ENCODE measurements around the gene GNA15.

GNA15 gene

DNA sequence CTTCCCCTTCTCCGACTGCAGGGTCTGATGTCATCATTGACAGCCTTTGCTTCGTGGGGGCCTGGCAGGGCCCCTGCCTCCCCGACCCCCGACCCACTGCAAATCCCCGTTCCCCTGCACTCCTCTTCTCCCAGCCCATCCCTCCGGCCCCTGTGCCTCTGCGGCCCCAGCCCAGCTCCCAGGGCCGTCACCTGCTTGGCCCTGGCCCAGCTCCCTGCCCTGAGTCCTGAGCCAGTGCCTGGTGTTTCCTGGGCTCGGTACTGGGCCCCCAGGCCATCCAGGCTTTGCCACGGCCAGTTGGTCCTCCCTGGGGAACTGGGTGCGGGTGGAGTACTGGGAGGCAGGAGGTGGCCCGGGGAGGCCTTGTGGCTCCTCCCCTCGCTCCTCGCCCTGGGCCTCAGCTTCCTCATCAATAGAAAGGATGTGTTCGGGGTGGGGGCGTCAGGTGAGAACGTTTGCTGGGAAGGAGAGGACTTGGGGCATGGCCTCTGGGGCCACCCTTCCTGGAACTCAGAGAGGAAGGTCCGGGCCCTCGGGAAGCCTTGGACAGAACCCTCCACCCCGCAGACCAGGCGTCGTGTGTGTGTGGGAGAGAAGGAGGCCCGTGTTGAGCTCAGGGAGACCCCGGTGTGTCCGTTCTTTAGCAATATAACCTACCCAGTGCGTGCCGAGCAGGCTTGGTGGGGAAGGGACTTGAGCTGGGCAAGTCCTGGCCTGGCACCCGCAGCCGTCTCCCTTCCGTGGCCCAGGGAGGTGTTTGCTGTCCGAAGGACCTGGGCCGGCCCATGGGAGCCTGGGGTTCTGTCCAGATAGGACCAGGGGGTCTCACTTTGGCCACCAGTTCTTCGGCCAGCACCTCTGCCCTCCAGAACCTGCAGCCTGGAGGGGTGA is 72.7 kb downstream of the GNA15 start:
- no peak for DNase-seq (ENCODE audit: low spot score)

DNA sequence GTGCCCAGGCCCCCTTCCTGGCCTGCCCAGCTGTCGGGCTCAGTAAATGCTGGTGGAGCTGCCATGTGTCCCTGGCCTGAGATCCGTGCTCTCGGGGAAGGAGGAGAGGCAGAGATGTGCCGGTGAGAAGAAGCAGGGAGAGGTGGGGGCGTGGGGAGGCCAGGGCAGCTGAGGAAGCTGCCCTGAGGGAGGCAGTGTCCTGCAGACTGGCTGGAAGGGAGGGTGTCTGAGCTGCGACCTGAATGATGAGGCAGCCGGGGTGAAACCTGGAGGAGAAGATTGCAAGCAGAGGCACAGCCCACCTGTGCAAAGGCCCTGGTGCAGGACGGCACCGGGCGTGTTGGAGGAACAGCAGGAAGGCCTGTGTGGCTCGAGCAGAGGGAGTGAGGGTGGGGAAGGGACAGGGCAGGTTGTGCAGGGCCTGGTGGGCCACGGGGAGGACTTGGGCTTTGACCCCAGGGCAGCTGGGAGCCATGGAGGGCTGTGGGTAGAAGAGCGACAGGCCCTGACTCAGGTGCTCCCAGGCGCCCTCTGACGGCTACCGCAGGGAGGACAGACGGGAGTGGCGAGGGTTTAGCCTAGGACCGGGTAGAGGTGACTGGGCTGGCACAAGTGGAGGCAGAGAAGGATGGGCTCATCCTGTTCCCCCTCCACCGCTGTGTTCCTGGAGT is 74.6 kb downstream of the GNA15 start:
- peak; percentile 67 for DNase-seq (ENCODE audit: low spot score)

DNA sequence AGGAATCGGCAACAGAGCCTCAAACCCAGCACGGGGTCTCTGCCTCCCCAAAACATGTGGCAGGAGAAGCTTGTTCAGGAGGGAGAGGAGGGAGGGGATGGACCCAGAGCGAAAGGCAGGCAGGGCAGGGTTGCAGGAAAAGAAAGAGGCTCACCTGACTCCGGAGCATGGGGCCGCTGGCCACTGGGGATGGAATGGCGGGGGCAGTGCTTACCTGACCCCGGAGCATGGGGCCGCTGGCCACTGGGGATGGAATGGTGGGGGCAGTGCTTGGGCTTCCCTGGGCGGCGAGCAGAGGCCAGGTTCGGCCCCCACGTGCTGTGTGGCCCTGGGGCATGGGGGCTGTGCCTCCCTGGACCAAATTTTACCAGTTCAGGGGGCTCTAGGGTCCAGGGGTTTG is 75.4 kb downstream of the GNA15 start:
- no peak for DNase-seq (ENCODE audit: low spot score)

DNA sequence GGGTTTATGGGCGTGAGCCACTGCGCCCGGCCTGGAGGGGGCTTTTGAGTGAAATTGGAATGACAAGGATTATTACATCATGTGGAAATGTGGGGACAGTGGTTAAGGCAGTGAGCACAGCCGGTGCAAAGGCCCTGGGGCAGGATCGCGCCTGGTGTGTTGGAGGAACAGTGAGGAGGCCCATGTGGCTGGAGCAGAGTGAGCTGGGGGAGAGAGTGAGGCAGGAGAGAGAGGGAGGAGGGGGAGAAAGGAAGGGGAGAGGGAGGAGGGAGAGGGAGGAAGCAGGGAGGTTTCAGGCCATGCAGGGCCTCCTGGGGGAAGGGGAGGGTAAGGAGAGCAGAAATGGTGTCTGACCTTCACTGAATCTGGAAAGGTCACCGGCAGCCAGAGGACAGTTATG is 77.3 kb downstream of the GNA15 start:
- DNase-seq (ENCODE audit: low spot score): no peak

Data from hematopoietic multipotent progenitor cell treated with erythropoietin and hydrocortisone succinate and interleukin-3 and kit ligand, for 15 days (in vitro differentiated cells).